Cerebellar nuclear complex (tissue), 1 donor: ENCODE results near the gene SULT6B1.
"Not testable (repeated sequence)": the region's sequence is repeated elsewhere in the genome, so short reads cannot be mapped to it uniquely, and the experiment has no call there.

Experiments used
- DNase-seq, 2 experiments: peaks; one replicate each; lab custom pipeline; 2025; lab: John Stamatoyannopoulos, UW

Gene SULT6B1, protein sequence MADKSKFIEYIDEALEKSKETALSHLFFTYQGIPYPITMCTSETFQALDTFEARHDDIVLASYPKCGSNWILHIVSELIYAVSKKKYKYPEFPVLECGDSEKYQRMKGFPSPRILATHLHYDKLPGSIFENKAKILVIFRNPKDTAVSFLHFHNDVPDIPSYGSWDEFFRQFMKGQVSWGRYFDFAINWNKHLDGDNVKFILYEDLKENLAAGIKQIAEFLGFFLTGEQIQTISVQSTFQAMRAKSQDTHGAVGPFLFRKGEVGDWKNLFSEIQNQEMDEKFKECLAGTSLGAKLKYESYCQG

DNA sequence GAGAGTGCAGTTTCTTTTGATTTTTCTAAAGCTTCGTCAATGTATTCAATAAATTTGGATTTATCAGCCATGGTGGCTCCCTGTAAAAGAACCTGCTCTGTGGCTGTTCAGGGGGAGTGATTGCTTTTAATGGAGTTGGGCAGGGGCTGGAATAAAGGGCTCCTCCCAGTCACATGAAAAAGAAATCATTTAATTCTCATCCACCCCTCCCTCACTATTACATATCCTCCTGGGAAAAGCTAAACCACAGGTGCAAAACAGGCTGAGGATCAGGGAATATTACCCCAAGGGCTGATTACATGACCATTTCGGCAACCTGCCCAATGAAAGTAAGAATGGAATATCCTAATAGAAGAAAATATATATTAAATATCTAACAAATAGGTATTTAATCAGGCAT lies at the start of gene SULT6B1:
Gene SULT6B1, minus strand, starts transcription at position 101 of the 400 bp plus-strand sequence. Its CDS starts 30 bp downstream, at position 71.
- no peak for DNase-seq

DNA sequence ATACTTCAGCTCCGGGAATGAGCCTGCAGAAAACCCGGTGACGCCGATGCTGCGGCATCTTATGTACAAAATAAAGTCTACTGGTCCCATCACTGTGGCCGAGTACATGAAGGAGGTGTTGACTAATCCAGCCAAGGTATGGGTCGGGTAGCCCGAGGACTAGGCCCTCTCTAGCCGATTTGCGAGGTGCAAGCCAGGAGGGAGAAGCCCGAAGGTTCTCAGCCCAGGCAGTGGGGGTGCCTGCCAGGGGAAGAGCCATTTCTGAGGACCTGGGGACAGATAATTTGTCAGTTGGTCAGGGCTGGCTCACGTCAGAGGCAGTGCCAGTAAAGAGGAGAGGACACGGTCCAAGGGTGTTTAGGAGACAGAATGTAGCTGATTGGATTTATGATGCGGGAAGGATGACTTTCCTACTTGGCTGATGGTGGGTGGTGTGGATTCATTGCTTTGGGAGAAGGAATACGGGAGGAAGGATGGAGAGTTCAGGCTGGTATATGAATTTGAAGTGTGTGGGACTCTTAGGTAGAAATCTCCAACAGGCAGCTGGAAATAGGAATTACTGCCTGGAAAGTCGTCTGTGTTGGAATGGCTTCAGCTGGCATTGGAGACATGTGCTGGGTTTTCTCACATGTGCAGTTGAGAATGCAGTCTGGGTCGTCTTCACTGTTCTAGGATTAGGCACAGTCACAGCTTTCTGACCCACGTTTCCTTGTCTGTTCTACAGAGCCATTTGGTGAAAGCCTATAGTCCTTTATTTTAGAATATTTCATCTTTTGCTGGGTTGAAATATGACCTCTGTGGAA lies 43.9 kb upstream of the SULT6B1 start:
- DNase-seq, result no peak

DNA sequence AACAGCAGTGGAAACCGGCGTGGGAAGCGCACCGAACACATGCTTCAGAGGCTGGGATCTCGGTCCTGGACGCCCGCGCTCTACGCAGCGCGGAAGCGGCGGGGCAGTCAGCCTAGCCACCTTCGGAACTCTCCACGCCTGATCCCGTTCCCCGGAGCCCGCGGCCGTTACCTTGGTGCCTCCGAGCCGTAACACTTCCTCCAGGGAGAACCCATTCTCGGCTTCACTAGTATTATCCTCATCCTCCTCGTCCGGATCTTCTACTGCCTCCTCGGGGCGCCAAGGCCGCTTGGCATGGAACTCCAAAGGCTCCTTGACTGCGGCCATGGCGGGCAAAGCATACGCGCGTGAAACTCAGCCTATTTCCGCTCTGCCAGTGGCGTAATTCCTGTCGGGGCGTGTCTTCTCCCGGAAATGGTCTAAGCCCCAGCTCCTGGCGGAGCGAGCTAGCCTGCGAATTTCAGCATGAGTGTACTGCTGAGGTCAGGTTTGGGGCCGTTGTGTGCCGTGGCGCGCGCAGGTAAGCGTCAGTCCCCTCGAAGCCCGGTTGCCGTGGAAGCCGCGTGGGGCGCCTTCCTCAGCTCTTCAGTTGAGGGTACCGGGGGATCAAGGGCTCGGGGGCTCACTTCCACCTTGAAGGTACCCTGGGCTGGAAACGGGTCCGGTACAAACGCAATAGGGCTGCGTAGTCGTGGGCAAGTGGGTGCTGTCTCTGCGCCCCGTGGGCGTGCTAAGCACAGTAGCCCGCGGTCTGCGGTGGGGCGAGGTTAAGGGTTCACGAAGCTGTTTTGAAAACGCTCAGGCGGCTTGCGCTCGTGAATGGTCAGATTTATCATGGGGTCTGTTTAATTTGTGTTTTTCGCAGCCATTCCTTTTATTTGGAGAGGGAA lies 43.0 kb upstream of the SULT6B1 start, which contains the start of the genes CEBPZ and NDUFAF7:
Gene CEBPZ, minus strand, starts transcription at position 356 of the 890 bp plus-strand sequence. Its CDS starts 29 bp downstream, at position 327.
Gene NDUFAF7, plus strand, starts transcription at position 418 of the 890 bp plus-strand sequence. Its CDS starts 48 bp downstream, at position 466.
- DNase-seq, result peak; percentile 27 to 81

DNA sequence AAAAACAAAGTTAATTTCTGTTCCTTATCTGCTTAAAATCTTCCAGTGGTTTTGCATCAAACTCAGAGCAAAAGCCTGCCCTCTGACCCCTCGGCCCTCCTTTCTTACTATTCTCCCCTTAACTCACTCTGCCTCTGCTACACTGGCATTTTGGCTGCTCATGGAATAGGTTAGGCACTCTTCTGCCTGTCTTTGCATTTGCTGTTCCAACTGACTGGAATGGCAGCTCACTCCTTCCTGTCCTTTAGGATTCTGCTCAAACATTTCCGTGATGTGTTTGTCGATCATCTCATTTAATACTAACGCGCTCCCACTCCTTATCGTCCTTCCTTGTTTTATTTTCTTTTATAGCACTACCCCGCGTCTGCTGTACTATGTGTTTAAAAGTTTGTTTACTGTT lies 42.1 kb upstream of the SULT6B1 start:
- DNase-seq, result no peak

DNA sequence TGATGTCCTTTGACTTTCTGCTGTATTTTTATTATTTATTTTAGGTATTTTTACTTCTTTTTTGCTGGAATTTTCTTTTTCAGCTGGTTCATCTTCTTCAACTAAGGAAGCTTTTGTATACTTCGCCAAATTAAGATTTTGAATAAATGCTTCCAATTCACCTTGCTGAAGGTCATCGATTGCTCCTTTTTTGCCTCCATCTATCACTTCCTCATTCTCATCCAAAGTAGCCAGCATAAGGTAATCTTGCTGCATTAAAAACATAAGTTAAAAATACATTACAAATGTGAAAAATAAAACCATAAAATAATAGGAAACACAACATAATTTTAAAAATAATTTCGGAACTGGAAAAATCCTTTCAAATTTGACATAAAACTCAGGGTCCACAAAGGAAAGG lies 40.3 kb upstream of the SULT6B1 start:
- no peak for DNase-seq

DNA sequence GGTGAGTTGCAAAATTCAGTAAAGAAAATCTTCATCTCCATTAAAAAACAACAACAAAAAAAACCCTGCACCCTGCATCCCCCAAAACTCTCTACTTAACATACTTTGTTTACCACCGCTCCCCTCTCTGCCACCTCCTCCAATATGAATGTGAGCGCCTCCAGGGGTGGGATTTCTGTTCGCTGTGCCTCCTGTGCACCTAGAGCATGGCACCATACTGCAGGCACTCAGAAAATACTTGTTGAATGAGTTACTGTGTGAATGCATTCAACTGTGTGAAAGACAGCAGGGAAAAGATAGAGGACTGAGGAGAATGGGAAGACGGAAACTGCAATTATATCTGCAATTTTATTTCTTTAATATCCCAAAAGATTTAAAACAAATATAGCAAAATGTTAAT lies 38.4 kb upstream of the SULT6B1 start:
- DNase-seq, result no peak

DNA sequence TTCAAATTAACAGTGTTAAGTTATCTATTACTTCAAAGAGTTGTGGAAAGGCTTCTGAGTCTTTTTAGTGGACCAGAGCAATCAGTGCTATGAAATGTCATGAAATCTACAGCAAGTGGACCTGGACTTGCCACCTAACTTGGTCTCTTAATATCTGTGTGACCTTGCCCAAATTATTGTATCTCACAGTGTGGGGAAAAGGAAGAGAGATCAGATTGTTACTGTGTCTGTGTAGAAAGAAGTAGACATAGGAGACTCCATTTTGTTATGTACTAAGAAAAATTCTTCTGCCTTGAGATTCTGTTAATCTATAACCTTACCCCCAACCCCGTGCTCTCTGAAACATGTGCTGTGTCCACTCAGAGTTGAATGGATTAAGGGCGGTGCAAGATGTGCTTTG lies 36.7 kb upstream of the SULT6B1 start:
- DNase-seq, result not testable (repeated sequence)

DNA sequence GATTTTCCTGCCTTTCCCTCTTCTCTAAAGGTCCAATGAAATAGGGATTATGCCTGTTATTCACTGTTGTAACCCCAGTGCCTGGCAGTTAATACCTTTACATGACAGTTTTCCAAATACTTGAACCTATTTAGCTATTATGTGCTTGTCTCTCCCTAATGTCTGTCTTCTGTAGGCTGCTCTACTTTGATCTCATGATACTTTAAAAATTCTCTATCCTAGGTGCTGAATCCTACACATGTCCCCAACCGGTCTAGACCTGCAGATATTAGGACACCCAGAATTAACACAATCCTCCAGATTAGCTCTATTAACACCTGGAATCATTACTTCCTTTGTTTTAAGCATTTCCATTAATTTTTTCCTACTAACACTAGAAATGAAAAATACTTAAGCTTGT lies 35.6 kb upstream of the SULT6B1 start:
- no peak for DNase-seq

DNA sequence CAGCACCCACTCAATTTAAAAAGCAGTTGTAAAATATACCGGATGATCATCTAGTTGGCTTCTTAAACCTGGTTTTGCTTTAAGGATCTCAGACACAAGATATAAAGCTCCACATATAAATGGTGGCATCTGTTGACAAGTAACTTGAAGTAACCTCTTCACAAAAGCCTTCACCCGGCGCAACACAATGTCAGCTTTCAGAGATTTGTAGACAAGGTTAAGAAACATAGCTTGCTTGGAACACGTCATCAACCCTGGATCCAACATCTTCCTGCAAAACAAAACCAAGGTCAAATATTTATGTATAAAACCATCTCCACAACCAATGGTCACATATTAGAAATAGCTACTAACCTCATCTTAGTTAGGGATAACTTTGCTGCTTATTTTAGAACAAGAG lies 34.7 kb upstream of the SULT6B1 start:
- DNase-seq, result no peak

DNA sequence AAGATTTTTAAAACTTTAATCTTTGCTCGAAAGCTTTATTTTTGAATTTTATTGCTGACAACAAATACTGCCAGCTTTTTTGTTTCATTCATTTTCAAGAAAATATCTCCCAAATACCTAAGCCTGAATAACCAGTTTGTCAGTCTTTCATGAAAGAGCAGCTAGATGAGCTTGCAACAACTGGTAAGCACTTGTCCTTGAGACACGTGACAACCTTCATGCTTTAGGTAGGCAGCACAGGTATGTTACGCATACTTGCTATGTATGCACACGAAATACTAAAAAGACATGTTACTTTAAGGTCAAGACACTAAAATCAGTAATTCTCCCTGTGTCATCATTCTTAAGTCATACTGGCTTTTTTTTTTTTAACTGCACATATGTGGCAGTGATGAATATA lies 30.6 kb upstream of the SULT6B1 start:
- DNase-seq, result no peak

DNA sequence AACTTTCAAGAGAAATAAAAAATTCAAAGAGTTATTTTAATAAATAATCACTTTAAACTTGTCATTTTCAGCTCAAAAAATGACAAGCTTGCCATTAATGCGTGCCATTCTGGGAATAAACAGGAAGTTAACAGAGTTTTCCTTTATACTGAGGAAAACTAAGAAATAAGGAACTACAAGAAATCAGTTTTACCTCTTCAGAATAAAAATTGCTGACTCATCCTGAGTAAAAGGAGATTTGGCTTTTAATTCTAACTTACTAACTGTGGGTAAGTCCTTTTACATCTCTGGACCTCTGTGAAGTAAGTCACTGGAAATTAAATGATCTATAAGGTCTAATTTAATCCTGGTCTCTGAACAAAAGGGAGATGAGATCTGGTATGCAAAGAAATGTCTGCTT lies 26.8 kb upstream of the SULT6B1 start:
- no peak for DNase-seq

DNA sequence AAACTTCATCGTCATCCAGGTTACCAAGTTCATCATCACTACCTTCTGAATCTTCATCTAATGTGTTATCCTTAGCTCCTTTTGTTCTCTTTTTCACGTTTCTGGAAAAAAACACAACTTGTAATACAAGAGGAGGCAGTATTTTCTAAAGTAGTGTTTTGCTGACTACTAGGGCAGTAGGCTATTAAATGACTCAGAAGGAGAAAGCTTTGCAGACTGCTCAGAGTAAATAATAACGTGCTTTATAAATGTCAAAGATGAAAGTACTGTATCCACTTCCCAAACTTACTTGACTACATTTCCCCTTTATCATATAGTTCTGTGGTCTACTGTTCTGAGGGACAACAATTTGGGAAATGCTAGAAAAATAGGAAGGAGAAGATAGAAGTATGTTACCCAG lies 23.5 kb upstream of the SULT6B1 start:
- no peak for DNase-seq

DNA sequence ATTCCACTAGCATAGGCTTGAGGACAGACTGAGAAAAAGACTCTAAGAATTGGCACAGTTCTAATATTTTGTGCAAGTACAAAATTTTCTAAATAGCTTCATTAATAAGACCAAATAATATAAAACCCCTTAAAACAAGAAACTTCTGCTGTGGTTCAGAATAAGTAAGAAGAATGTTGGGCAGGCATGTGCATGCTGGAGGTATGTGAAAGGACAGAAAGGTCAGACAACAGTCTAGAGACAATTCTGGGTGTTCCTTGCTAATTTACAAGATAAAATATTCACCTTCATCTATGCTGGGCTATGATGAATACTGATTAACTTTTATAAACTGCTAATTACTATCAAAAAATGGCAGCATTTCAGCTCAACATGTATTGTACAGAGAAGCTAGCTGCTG lies 22.7 kb upstream of the SULT6B1 start:
- DNase-seq, result no peak

DNA sequence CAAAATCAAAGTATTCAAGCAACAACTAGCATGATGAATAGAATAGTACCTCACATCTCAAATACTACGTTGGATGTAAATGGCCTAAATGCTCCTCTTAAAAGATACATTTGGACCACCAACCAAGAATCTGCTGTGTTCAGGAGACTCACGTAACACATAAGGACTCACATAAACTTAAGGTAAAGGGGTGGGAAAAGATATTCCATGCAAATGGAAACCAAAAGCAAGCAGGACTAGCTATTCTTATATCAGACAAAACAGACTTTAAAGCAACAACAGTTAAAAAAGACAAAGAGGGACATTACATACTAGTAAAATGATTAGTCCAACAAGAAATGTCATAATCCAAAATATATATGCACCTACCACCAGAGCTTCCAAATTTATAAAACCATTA lies 18.3 kb upstream of the SULT6B1 start:
- not testable (repeated sequence) for DNase-seq

DNA sequence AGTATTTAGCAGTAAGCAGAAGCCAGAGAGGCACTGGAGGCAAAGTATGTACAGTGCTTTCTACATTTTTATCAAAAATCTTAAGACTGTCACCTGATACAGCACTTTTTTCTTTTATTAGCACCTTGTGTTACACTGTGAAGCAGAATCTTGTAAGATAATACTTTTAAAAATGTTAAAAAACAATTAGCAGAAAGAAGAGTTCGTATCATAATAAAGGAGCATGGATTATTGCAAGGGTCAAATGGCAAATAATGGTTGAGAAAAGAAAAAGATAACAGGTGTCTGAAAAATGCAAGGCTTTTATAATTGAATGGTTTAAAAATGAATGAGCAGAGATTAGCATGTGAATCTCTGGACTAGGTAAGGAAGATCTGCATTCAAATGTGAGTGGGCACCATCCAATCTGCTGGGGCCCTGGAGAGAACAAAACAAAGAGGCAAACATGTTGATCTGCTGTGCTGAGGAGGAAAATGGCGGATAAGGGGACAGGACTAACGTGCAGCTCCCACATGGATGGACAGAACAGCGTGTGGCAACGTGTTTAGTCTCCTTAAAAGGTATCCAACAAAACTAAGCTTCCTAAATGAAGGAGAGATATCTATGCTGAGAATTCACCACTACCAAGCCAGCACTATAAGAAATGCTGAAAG lies 17.3 kb upstream of the SULT6B1 start:
- no peak for DNase-seq

DNA sequence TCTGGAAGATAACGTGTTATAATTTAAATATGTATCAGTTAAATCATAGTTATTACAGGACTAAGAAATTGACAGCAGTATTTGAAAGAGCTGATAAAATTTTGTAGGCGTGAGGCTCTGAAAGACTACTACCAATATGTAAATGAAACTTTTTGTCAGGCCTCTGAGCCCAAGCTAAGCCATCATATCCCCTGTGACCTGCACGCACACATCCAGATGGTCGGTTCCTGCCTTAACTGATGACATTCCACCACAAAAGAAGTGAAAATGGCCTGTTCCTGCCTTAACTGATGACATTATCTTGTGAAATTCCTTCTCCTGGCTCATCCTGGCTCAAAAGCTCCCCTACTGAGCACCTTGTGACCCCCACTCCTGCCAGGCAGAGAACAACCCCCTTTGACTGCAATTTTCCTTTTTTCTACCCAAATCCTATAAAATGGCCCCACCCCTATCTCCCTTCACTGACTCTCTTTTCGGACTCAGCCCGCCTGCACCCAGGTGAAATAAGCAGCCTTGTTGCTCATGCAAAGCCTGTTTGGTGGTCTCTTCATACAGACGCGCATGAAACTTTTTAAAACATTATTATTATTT lies 16.7 kb upstream of the SULT6B1 start:
- DNase-seq, result not testable (repeated sequence)

DNA sequence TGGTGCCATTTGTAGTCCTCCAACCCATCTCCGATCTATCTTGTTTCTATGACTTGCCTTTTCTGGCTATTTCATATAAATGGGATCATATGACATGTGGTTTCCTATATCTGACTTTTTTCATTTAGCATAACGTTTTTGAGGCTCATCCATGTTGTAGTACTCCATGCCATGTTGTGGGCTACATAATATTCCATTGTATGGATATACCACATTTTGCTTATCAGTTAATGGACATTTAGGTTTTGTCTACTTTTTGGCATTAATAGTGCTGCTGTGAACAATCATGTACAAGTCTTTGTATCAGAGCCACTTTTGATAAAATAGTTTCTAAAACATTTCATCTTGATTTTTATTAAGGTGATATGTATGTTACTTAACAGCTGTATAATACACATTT lies 15.2 kb upstream of the SULT6B1 start:
- no peak for DNase-seq

DNA sequence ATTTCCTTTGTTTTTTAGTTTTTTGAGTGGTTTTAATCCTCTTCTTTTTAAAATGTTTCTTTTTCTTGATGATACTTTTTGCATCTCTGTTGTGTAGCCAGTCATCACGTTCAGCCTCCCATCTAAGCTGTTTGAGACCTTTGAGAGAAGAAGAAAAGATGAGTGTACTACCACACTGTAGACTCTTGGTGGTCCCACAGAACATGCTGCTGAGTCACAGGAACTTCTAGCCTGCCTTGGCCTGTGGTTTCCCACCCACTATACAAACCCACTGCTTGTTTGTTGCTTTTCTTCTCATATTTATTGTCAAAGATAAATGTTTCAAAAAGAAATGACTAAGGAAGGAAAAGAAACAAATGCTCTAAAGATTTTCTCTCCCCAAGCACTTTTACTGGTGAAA lies 13.3 kb upstream of the SULT6B1 start:
- no peak for DNase-seq

DNA sequence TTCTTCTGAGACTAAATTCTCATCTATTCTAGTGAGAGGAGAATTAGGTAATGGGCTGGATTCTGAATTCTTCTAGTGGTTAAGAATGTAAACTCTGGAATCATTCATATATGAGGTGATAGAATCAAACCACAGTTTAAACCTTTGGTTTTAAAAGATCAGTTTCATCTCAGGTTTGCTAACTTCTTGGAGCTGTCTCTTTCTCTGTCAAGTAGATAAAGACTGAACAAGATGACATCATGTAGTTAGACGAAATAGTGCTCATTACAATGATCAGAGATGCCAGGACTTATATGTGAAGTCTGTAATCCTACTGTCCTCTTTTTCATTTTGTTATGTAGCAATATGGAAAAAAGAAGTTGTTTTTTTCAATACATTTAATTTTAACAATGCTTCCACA lies 12.7 kb upstream of the SULT6B1 start:
- no peak for DNase-seq

DNA sequence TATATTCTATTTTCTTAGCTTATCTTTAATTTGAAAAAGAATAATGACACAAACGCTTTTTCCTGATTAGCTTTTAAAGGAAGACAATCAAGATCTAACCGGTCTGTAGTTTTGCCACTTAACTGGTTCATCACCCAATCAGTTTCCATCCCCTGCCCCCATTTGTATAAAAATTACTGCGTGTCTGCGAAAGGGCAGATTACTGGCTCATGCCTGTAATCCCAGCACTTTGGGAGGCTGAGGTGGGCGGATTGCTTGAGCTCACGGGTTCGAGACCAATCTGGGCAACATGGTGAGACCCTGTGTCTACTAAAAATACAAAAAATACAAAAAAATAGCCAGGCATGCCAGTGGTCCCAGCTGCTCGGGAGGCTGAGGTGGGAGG lies 10.2 kb upstream of the SULT6B1 start:
- no peak for DNase-seq
